Measurements from ENCODE around the gene IFRD2. TPM values are rescaled to one million over a fixed set of nuclear protein-coding genes. Genes with fewer than 3 reads are reported as not detected.

Gene IFRD2
- total RNA-seq, 1 donor from 2014 or later: 231 TPM

DNA sequence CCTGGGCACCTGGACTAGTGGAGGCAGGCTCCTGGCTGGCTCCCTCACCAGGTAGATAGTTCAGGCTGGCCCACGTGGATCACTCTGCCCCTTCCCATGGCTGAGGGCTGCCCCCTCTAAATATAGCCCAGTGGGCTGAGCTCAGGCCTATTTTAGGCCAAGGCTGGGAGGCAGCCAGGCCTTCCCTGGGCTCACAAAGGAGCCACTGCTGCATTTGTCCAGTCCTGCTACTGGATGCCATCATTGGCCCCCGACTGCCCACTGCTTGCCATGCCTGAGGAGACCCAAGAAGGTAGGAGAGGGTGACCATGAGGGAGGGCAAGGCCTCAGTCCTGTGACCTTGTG is 13.4 kb downstream of the IFRD2 start, which contains the start of gene LSMEM2:
Gene LSMEM2, plus strand, starts transcription at position 208 of the 345 bp plus-strand sequence. Its CDS starts 27 bp downstream, at position 235.
- intact Hi-C loops (cut with DNase I): no loop called here
- H3K4me1 ChIP-seq: peaks cover 3 to 9% of the 10 kb centered on the region in 2 donors
- peak within 1 kb of the TSS; percentile 48 to 67 for H3K27ac ChIP-seq
- no peak for DNase-seq (ENCODE audit: low spot score in 2 of 2)
- H3K9me3 ChIP-seq: no peaks in the 10 kb centered on the region
- H3K27me3 ChIP-seq: no peaks in the 10 kb centered on the region
- TF ChIP-seq, protein P1, sequence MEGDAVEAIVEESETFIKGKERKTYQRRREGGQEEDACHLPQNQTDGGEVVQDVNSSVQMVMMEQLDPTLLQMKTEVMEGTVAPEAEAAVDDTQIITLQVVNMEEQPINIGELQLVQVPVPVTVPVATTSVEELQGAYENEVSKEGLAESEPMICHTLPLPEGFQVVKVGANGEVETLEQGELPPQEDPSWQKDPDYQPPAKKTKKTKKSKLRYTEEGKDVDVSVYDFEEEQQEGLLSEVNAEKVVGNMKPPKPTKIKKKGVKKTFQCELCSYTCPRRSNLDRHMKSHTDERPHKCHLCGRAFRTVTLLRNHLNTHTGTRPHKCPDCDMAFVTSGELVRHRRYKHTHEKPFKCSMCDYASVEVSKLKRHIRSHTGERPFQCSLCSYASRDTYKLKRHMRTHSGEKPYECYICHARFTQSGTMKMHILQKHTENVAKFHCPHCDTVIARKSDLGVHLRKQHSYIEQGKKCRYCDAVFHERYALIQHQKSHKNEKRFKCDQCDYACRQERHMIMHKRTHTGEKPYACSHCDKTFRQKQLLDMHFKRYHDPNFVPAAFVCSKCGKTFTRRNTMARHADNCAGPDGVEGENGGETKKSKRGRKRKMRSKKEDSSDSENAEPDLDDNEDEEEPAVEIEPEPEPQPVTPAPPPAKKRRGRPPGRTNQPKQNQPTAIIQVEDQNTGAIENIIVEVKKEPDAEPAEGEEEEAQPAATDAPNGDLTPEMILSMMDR (IDR thresholded peaks at IDR 0.05): no peak
- peaks cover 0 to 11% of the 10 kb centered on the region in 2 donors for H3K36me3 ChIP-seq
- H3K4me3 ChIP-seq: no peak within 1 kb of the TSS

DNA sequence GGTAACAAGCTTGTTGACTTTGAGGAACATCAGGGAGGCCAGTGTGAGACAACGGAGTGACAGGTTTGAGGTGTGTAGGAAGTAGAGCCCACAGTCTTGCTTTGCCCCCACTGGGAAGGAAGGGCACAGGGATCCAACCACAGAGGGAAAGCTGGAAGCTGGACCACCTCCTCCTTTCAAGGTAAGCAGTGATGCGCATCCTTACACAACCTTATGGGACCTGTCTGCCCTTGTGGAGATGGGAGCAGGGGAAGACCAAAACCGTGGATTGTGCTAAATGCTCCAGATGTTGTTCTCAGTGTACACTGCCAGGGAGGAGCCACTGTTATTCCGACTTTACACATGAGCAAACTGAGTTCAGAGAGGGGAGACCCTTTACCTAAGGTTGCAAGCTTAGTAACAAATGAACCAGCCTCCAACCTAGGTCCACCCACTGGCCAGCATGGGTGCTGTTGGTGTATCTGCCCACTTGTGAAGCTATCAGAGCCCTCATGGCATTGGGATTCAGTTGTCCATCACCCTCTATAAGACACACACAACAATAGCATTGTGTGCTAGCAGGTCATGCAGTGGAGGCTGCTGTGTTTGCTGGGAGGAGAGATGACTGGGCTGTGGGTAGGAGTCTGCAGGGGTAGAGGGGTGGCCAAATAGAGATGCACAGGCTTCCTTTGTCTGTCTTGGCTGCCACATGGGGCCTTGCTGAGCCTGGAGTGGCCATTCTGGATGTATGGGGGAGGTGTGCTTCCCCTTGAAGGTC is 13.9 kb downstream of the IFRD2 start:
- intact Hi-C loops (cut with DNase I): no loop called here

DNA sequence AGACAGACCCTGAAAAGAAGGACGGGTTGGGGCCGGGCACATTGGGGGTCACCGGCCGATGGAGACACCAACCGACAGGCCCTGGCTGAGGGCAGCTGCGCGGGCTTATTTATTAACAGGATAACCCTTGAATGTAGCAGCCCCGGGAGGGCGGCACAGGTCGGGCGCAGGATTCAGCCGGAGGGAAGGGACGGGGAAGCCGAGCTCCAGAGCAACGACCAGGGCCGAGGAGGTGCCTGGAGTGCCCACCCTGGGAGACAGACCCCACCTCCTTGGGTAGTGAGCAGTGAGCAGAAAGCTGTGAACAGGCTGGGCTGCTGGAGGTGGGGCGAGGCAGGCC is 15.5 kb downstream of the IFRD2 start:
- Histone ChIP-seq H3K4me1 (peaks cover 11 to 12% of the 10 kb centered on the region in 2 donors), H3K27ac (no peak overlapping the region), H3K4me3 (no peak overlapping the region), H3K36me3 (peaks cover 0 to 11% of the 10 kb centered on the region in 2 donors), H3K9me3 (no peaks in the 10 kb centered on the region), H3K27me3 (no peaks in the 10 kb centered on the region)
- DNase-seq (ENCODE audit: low spot score in 2 of 2): no peak
- intact Hi-C loops (cut with DNase I): no loop called here
- TF ChIP-seq, protein P1 (IDR thresholded peaks at IDR 0.05): no peak

More for the DNA sequence above, 13.9 kb downstream of the IFRD2 start:
- Histone ChIP-seq H3K36me3 (peaks cover 0 to 11% of the 10 kb centered on the region in 2 donors), H3K27ac (peak overlapping the region in 1 of 2 donors; percentile 67), H3K9me3 (no peaks in the 10 kb centered on the region), H3K4me3 (no peak overlapping the region), H3K4me1 (peaks cover 5 to 9% of the 10 kb centered on the region in 2 donors), H3K27me3 (no peaks in the 10 kb centered on the region)
- no peak for DNase-seq (ENCODE audit: low spot score in 2 of 2)
- TF ChIP-seq, protein P1 (IDR thresholded peaks at IDR 0.05): no peak

GRCh38 chr3:50275996-50276761 is 16.1 kb downstream of the IFRD2 start:
- DNase-seq (ENCODE audit: low spot score in 2 of 2): no peak
- peaks cover 0 to 11% of the 10 kb centered on the region in 2 donors for H3K36me3 ChIP-seq
- H3K27ac ChIP-seq: no peak overlapping the region
- TF ChIP-seq, protein P1 (IDR thresholded peaks at IDR 0.05): no peak
- peaks cover 11 to 12% of the 10 kb centered on the region in 2 donors for H3K4me1 ChIP-seq
- H3K9me3 ChIP-seq: no peaks in the 10 kb centered on the region
- H3K27me3 ChIP-seq: no peaks in the 10 kb centered on the region
- intact Hi-C loops (cut with DNase I): no loop called here
- H3K4me3 ChIP-seq: no peak overlapping the region

DNA sequence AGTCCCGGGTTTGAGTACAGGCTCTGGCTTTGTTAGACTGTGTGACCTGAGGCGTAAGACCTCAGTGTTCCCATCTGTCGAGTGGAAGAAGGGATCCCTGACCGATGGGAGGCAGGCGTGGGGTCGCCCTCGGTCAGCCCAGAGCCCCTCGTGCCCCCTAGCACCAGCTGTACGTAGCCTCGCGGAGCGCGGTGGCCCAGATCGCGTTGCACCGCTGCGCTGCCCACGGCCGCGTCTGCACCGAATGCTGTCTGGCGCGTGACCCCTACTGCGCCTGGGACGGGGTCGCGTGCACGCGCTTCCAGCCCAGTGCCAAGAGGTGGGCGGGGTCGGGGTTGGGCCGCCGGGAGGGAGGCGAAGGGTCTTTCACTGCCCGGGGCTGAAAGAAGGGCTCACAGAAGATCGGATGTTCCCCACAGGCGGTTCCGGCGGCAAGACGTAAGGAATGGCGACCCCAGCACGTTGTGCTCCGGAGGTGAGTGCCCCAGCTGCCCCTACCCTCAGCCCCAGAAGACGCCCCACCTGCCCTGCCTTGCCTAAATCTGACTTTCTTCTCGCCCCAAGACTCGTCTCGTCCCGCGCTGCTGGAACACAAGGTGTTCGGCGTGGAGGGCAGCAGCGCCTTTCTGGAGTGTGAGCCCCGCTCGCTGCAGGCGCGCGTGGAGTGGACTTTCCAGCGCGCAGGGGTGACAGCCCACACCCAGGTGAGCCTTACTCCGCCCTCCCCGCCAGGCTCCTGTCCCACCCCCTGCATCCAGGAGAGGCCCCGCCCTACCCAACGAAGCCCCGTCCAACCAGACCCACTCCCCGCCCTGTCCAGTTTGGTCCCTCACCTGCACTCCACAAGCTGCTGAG is 16.9 kb downstream of the IFRD2 start:
- TF ChIP-seq, protein P1 (IDR thresholded peaks at IDR 0.05): no peak
- peaks cover 0 to 11% of the 10 kb centered on the region in 2 donors for H3K36me3 ChIP-seq
- H3K4me1 ChIP-seq: peaks cover 11 to 15% of the 10 kb centered on the region in 2 donors
- intact Hi-C loops (cut with DNase I): no loop called here
- H3K27ac ChIP-seq: no peak overlapping the region
- no peak overlapping the region for H3K4me3 ChIP-seq
- no peaks in the 10 kb centered on the region for H3K27me3 ChIP-seq
- H3K9me3 ChIP-seq: no peaks in the 10 kb centered on the region
- no peak for DNase-seq (ENCODE audit: low spot score in 2 of 2)

All from ascending aorta (tissue), 2 donors.